C1 segment of cervical spinal cord (tissue), 14 donors: ENCODE measurements around the gene PCSK6.

Experiments used
- DNase-seq, 14 donors: peaks; one replicate each; lab custom pipeline; 2025; lab: John Stamatoyannopoulos, UW

Gene PCSK6

GRCh38 chr15:101277943-101278564 lies 211.5 kb downstream of the PCSK6 start:
- no peak for DNase-seq

GRCh38 chr15:101277038-101277822 lies 212.3 kb downstream of the PCSK6 start, which contains the start of gene SELENOS:
TSS of gene SELENOS (minus strand) at chr15:101277485. CDS start at chr15:101277417, 68 bp downstream.
- DNase-seq = peak; percentile 3 to 89 (median 70)

GRCh38 chr15:101276501-101277037 lies 212.9 kb downstream of the PCSK6 start:
- DNase-seq = no peak

GRCh38 chr15:101275018-101275417 lies 214.5 kb downstream of the PCSK6 start:
- DNase-seq = no peak

- no peak for DNase-seq
Observed at GRCh38 chr15:101273534-101273933, 216.0 kb downstream of the PCSK6 start.

GRCh38 chr15:101272584-101272983 lies 216.9 kb downstream of the PCSK6 start:
- no peak for DNase-seq

GRCh38 chr15:101269479-101270223 lies 219.9 kb downstream of the PCSK6 start:
- no peak for DNase-seq

- peak in 10 of 14 donors; percentile 17 to 79 (median 40) for DNase-seq
Observed at GRCh38 chr15:101267320-101268104, 222.0 kb downstream of the PCSK6 start.

- no peak for DNase-seq
Observed at GRCh38 chr15:101266787-101267186, 222.7 kb downstream of the PCSK6 start.

GRCh38 chr15:101266034-101266433 lies 223.5 kb downstream of the PCSK6 start:
- no peak for DNase-seq

GRCh38 chr15:101264911-101265641 lies 224.4 kb downstream of the PCSK6 start:
- DNase-seq = no peak

- no peak for DNase-seq
Observed at GRCh38 chr15:101264011-101264410, 225.5 kb downstream of the PCSK6 start.

GRCh38 chr15:101262551-101262950 lies 227.0 kb downstream of the PCSK6 start:
- no peak for DNase-seq

GRCh38 chr15:101258238-101259144 lies 231.0 kb downstream of the PCSK6 start:
- peak in 6 of 14 donors; percentile 11 to 32 (median 24) for DNase-seq

- DNase-seq = no peak
Observed at GRCh38 chr15:101256757-101257156, 232.8 kb downstream of the PCSK6 start.

- DNase-seq = no peak
Observed at GRCh38 chr15:101255615-101256241, 233.8 kb downstream of the PCSK6 start.

- no peak for DNase-seq
Observed at GRCh38 chr15:101255051-101255395, 234.5 kb downstream of the PCSK6 start.

GRCh38 chr15:101254157-101255050 lies 235.1 kb downstream of the PCSK6 start:
- no peak for DNase-seq
